Measurements from ENCODE around the gene XPOT.
A peak's percentile ranks its signal among the peaks of the same experiment; 100 is the strongest.

The XPOT gene

GRCh38 chr12:64428956-64429355 is 24.8 kb downstream of the XPOT start:
- DNase-seq = no peak

DNA sequence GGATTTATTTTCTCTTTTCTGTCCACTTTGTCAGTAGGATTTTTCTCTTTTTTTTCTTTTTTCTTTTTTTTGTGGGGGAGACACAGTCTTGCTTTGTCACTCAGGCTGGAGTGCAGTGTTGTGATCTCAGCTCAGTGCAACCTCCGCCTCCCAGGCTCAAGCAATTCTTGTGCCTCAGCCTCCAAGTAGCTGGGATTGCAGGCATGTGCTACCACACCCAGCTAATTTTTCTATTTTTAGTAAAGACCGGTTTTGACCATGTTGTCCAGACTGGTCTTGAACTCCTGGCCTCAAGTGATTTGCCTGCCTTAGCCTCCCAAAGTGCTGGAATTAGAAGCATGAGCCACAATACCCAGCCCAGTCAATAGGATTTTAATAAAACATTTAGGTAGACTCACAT is 26.7 kb downstream of the XPOT start:
- no peak for DNase-seq

GRCh38 chr12:64431791-64432190 is 27.6 kb downstream of the XPOT start:
- no peak for DNase-seq

- DNase-seq = no peak
Measured at GRCh38 chr12:64433915-64434314, 29.7 kb downstream of the XPOT start.

- DNase-seq = no peak
Measured at GRCh38 chr12:64440100-64440499, 35.9 kb downstream of the XPOT start.

GRCh38 chr12:64445490-64445889 is 41.3 kb downstream of the XPOT start:
- DNase-seq = no peak

DNA sequence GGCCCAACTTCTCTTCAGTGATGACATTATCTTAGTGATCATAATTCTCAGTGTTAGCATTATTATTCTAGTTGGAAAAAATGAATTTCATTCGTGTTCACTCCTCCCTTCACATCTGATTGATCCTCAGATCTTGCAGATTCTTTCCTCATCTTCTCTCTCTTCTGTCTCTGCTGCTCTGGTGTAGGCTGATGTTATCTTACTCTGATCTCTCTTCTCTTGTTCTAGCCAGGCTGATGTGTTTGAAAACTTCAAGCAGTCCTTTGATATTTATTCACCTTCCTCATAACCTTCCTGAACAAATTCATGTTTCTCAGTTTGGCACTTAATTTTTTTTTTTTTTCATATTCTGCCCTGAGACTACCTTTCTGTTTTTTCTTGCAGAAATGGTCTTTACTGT is 42.1 kb downstream of the XPOT start:
- DNase-seq = no peak

DNA sequence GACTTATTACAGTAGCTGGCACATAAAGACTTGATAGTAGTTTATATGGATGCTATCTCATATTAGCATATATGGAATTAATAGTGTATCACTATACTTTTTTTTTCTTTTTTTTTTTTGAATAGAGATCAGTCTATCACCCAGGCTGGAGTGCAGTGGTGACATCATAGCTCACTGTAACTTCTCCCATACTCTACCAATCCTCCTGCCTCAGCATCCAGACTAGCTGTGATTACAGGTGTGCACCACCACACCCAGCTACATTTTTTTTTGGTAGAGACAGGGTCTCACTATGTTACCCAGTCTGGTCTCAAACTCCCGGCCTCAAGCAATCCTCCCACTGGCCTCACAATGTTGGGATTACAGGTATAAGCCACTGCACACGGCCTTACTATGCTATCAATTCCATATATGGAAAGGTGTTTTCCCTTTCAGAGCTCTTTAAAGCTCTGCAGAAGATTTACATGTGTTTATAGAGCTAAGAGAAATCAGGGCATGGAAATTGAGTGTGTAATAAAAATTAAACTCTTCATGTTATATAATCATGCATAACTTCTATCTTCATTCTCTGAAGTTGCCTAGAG is 46.0 kb downstream of the XPOT start:
- DNase-seq = no peak

- peak; percentile 47 for DNase-seq
Measured at GRCh38 chr12:64450711-64451486, 46.7 kb downstream of the XPOT start.

DNA sequence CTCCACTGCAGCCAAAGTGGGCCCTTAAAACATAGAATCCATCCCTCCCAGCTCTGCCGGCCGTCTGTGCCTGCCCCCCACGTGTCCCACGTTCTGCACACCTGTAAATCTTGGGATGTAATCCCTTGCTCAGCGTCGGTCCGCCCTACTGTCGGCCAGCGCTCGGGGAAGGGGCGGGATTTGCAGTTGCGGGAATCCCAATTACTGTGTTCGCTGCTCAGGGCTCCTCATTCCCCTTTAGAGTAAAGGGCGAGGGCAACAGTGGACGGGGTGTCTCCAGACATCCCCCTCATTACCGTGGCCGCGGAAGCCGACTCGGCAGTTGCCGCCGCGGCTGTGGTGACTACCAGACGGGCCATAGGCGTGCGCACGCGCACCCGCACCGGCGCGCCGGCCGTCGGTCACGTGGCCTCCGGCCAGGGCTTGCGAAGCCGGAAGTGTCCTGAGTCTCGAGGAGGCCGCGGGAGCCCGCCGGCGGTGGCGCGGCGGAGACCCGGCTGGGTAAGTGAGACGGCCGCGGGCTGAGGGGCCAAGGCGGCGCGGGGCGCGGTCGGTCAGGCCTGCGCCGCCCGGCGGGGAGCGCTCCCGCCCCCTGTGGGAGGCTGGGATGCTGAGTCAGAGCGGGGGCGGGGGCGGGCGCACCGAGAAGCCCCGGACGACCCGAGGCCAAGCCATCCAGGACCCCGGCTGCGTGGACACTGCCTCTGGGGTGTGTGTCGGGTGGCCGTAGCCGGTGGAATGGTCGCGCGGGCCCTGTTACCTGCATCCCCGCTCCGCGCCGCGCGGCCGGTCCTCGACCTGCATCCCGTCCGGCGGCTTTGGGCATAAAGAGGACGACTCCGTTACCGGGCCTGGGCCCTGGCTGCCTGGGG is 47.7 kb downstream of the XPOT start, which contains the start of gene TBK1:
TSS of gene TBK1 (plus strand) at position 434 of the 872 bp plus-strand sequence. CDS start 3,751 bp downstream, outside the sequence.
- peak; percentile 91 for DNase-seq

DNA sequence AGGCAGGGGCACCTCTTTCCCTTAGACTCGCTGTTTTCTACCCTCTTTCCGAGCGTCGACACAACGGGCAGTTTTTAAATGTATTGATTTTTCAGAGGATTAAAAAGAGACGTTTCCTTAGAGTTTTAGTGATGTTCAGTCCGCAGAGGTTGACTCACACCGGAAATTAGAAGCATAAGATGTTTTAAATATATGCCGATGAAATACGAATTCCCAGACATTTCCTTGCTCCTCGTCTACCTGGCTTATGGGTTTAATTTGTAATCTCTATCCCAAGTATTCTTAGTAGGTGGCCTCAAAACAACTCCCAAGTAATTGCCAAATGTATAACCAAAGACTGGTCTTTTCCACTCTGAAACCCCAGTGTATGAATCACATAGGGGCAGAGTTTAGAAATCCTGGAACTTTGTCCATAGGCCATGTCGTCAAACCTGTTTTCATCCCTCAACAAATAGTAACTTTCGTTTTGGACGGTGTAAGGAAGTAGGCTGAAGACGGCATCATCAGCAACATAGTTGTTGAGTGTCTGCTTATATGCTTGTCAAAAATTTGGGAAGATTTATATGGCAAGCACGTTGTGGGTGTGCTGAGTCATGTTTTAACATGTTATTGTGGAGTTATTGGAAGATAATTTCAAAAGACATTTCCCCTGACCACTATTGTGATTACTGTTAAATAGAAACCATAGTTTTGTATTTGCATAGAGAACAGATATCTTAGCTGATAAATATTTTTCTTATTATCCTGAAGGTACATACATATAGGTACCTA is 48.6 kb downstream of the XPOT start:
- peak; percentile 34 for DNase-seq

DNA sequence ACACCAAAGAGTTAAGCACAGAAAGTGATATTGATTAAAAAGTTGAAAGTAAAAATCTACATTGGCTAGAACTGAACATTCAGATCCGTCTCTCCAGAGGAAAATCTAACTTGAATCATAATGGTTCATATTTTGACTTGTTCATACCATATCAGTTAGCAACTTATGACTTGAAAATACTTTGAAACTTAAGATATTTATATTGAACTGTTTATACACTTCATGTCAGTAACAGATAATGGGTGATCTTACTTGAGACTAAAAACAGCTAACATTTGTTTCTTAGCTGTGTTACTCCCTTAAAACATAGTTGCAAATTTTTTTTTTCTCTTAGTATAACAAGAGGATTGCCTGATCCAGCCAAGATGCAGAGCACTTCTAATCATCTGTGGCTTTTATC is 51.3 kb downstream of the XPOT start:
- no peak for DNase-seq

GRCh38 chr12:64456119-64456518 is 51.9 kb downstream of the XPOT start:
- no peak for DNase-seq

DNA sequence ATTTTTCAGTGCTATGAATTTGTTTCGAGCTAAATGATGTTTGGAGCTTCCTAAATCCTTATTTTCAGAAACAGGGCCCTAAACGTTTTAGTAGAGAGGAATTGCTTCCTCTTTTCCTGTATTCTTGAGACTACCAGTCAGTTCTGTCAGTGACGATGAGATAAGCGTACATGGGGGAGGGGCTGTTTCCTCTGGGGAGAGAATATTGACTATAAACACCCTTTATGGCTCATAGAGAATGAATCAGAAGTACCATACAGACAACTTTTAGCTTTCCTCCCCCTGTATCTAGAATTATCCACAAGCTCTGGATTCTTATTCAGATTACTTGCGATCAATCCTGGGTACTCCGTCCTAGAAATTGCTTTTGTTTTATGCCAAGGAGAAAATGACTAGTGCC is 52.8 kb downstream of the XPOT start:
- no peak for DNase-seq

DNA sequence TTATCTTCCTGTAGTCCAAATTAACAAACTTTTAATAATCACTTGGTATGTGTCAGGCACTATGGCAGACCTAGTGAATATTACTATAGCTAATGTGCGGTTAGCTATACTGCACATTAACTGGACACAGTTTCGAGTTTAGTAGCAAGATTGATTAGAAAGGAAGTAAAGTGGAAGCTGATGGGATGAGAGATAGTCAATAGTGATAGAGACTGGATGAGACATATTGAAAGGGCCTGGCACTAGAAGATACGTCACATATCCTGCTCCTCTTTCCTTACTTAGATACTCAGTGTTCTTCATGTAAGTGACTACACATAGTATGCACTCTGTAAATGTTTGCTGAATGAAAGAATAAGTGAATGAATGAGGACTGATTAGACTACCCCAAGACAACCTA is 53.3 kb downstream of the XPOT start:
- DNase-seq = no peak

DNA sequence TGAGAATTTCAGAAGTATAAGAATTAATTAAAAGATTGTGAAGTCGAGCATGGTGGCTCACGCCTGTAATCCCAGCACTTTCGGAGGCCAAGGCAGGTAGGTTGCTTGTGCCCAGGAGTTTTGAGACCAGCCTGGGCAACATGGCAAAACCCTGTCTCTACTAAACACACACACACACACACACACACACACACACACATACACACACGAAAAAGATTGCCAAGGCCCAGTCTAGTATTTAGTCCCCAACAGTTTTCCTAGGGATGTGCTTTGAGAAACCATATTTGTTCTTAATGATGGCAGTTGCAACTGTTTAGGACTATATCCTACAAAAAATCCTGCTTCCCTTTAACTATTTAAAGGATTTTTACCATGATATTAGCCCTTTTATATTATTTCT is 53.7 kb downstream of the XPOT start:
- no peak for DNase-seq

GRCh38 chr12:64459394-64459891 is 55.3 kb downstream of the XPOT start:
- DNase-seq = peak; percentile 25

DNA sequence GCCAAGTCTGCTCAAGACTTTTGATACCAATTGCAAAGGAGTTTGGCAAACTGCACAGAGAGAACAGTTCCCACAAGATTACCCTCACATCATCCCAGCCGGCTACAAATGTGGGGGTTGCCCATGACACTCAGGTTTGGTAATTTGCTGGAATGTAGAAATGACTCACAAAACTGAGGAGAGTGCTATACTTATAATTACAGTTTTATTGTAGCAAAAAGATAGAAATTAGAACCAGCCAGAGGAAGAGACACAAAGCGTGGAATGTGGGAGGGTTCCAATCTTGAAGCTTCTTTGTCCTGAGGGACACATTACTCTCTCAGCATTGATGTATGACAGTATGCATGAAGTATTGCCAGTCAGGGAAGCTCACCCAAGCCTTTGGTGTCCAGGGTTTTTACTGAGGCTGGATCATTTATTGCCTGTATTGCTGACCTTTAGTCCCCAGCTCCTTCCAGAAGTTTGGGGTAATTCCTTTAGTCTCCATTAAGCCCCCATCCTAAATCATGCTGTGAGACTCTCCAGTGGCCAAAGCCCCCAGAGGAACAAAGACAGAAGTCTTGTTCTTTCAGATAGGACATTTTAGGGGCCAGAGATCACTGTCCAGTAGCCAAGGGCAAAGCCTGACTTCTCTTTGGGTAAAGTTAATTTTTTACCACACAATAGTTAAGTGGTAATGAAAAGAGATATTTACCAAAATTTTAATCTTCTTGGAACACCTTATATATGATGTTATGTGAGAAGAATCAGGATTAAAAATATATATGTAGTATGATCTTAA is 57.6 kb downstream of the XPOT start:
- DNase-seq = no peak

GRCh38 chr12:64466178-64466577 is 62.0 kb downstream of the XPOT start:
- no peak for DNase-seq

GRCh38 chr12:64468966-64469365 is 64.8 kb downstream of the XPOT start:
- DNase-seq = no peak

GRCh38 chr12:64469455-64470142 is 65.4 kb downstream of the XPOT start:
- DNase-seq = no peak

Measured in RPMI8226 (cell line).